Measurements from ENCODE around the gene UFM1.

GRCh38 chr13:38365661-38366060, 16.0 kb downstream of the UFM1 start:
- TF ChIP-seq EZH2 (IDR thresholded peaks at IDR 0.05; ENCODE audit: borderline replicate concordance) = no peak
- no peak for TF ChIP-seq CTCF (IDR thresholded peaks at IDR 0.05; ENCODE audit: poor library complexity)
